Activated T-helper 1 cell treated with anti-CD3 and anti-CD28 coated beads, Interleukin-2, amount 50 U/mL, for 16 hours (primary cell): ENCODE data around the gene SPON1.
"Not testable (repeated sequence)": the region's sequence is repeated elsewhere in the genome, so short reads cannot be mapped to it uniquely, and the experiment has no call there.

Experiments used
- DNase-seq, 2 donors: peaks; one replicate each; pipeline ENCODE4 v3.0.0-alpha.2; 2020; ENCODE audit warnings: low read depth in 1 of 2, low spot score in 1 of 2

Gene SPON1

GRCh38 chr11:14118072-14118471, 155.5 kb downstream of the SPON1 start:
- DNase-seq: no peak

- DNase-seq: no peak
These were observed 156.8 kb downstream of the SPON1 start for GRCh38 chr11:14119357-14119756.

- no peak for DNase-seq
These were observed 161.8 kb downstream of the SPON1 start for GRCh38 chr11:14124350-14124749.

- no peak for DNase-seq
These were observed 162.4 kb downstream of the SPON1 start for GRCh38 chr11:14124886-14125285.

GRCh38 chr11:14125529-14125928, 163.0 kb downstream of the SPON1 start:
- DNase-seq: no peak

- DNase-seq: no peak
These were observed 165.2 kb downstream of the SPON1 start for GRCh38 chr11:14127679-14128078.

- DNase-seq: no peak
These were observed 169.8 kb downstream of the SPON1 start for GRCh38 chr11:14132312-14132711.

- no peak for DNase-seq
These were observed 170.9 kb downstream of the SPON1 start for GRCh38 chr11:14133381-14133780.

- no peak for DNase-seq
These were observed 174.0 kb downstream of the SPON1 start for GRCh38 chr11:14136561-14136960.

GRCh38 chr11:14137284-14137683, 174.8 kb downstream of the SPON1 start:
- DNase-seq: no peak

- DNase-seq: no peak
These were observed 178.5 kb downstream of the SPON1 start for GRCh38 chr11:14140991-14141390.

- no peak for DNase-seq
These were observed 179.2 kb downstream of the SPON1 start for GRCh38 chr11:14141676-14142075.

GRCh38 chr11:14144934-14145333, 182.4 kb downstream of the SPON1 start:
- no peak for DNase-seq

- no peak for DNase-seq
These were observed 186.2 kb downstream of the SPON1 start for GRCh38 chr11:14148653-14149273.

GRCh38 chr11:14149683-14150082, 187.2 kb downstream of the SPON1 start:
- DNase-seq: no peak

GRCh38 chr11:14150878-14151277, 188.4 kb downstream of the SPON1 start:
- DNase-seq: no peak

GRCh38 chr11:14154103-14154502, 191.6 kb downstream of the SPON1 start:
- DNase-seq: not testable (repeated sequence)

- no peak for DNase-seq
These were observed 195.9 kb downstream of the SPON1 start for GRCh38 chr11:14158393-14158792.

GRCh38 chr11:14163576-14163975, 201.1 kb downstream of the SPON1 start:
- no peak for DNase-seq

GRCh38 chr11:14173679-14174078, 211.2 kb downstream of the SPON1 start:
- not testable (repeated sequence) for DNase-seq

- no peak for DNase-seq
These were observed 216.7 kb downstream of the SPON1 start for GRCh38 chr11:14179116-14179820.

GRCh38 chr11:14181121-14181520, 218.6 kb downstream of the SPON1 start:
- DNase-seq: no peak

GRCh38 chr11:14182833-14183364, 220.4 kb downstream of the SPON1 start:
- DNase-seq: no peak
